HG02571 (cell line): ENCODE measurements around the gene DUS1L.

ENCODE experiments used
- ATAC-seq: cut with Tn5 transposase; IDR thresholded peaks from one replicate; pipeline ENCODE4 v1.9.1; 2021; ENCODE audit warnings: mild to moderate bottlenecking, moderate library complexity; ENCODE audit not compliant: unreplicated experiment

Gene DUS1L

GRCh38 chr17:82101301-82101715 is 35.7 kb upstream of the DUS1L start:
- ATAC-seq, result no peak

- no peak for ATAC-seq
Measured at GRCh38 chr17:82100502-82101298, 35.1 kb upstream of the DUS1L start.

- peak; percentile 13 for ATAC-seq
Measured at GRCh38 chr17:82098939-82099763, 33.5 kb upstream of the DUS1L start.

- ATAC-seq, result peak; percentile 64
Measured at GRCh38 chr17:82098169-82098938, 32.8 kb upstream of the DUS1L start, which contains the start of gene FASN. Gene FASN (minus strand): TSS chr17:82098236. CDS start chr17:82096445, 1,791 bp downstream.

GRCh38 chr17:82097919-82098168 is 32.2 kb upstream of the DUS1L start:
- ATAC-seq, result no peak

DNA sequence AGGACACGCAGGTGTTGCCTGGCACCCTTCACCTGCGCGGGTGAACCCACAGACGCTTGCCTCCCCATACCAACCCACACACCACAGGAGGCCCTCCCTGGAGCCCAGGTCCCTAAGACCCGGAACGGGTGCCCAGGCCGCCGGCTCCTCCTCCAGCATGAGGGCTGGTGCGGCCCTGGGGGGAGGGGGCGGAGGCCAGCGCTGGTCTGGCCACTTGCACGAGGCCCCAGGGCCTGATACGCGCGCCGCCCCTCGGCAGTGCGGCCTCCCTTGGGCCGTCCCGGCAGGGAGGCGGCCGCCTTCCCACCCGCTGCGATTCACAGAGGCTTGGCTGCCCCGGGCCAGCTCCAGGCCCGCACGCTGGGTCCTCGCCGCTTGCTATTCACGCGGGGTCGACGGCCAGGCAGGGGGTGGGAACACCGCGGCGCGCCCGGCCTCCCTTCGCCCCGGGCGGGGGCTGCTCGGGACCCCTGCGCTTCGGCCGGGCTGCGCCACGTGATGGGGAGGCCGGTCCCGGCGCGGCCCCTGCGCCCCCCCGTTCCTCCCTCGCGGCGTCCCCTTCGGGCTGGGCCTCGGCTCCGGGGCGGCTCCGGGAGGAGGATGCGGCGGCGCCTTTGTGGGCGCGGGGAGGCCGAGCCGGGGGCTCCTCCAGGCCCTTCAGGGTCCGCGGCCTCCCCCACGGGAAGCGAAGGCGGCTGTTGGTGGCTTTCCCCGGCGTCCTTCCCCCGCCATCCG is 31.7 kb upstream of the DUS1L start:
- ATAC-seq, result peak; percentile 3

DNA sequence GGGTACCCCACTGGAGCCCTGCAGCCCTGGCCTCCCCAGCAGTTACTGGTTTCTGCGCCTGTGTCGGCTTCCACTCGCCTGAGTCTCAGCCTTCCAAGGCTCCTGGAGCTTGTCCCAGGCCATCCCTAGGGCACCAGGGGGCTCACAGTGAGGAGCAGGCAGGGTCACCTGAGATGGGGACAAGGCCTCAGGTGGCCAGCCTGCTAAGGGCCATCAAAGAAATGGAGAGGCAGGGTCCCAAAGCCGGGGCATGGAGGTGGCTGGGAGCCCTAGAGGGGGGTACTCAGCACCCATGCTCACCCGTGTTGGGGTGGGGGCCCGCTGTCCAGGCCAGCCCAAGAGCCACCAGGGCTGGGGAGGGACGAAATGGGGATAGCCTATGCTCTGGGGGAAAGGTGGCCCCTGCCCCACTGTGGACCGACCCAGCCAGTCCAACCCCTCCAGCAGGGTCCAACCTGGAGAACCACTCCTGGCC is 31.1 kb upstream of the DUS1L start:
- ATAC-seq, result no peak

DNA sequence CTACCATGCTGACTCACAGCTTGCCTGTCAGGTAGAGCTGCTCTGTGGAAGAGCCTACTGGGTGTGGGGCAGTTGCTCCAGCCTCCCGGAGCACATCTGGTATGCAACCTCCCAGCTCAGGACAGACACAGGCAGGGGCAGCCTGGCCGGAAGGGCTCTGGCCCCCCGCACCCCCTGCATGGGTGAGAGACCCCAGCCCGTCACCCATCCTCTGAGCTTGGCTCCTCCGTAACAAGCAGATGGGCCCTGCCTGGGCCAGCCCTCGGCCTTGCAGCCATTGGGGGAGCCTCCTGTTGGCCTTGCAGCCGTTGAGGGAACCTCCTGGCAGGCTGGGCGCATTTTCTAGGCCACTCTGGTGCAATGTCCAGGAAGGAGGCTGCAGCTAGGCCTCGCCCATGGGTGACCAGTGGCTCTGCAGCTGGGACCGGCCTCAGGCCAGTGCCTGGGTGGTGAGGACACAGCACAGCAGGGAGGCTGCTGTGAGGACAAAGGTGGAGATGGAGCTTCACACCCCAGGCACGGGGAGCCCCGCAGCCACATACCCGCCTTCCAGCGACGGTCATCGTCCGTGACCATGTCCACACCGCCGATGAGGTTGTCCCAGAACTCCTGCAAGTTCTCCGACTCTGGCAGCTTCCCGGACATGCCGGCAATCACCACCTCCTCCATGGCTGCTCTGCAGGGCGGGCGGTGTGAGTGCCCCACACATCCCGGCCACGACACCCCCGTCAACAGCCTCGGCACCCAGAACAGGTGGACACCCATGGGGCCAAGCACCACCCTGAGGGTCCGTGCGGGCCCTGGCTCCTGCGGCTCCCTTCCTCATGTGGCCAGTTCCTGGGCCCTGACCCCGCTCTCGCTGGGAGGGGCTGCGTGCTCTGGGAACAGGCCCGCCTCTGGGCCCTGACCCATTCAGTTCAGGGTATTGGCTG is 30.4 kb upstream of the DUS1L start:
- no peak for ATAC-seq

GRCh38 chr17:82094931-82095776 is 29.6 kb upstream of the DUS1L start:
- ATAC-seq, result no peak

DNA sequence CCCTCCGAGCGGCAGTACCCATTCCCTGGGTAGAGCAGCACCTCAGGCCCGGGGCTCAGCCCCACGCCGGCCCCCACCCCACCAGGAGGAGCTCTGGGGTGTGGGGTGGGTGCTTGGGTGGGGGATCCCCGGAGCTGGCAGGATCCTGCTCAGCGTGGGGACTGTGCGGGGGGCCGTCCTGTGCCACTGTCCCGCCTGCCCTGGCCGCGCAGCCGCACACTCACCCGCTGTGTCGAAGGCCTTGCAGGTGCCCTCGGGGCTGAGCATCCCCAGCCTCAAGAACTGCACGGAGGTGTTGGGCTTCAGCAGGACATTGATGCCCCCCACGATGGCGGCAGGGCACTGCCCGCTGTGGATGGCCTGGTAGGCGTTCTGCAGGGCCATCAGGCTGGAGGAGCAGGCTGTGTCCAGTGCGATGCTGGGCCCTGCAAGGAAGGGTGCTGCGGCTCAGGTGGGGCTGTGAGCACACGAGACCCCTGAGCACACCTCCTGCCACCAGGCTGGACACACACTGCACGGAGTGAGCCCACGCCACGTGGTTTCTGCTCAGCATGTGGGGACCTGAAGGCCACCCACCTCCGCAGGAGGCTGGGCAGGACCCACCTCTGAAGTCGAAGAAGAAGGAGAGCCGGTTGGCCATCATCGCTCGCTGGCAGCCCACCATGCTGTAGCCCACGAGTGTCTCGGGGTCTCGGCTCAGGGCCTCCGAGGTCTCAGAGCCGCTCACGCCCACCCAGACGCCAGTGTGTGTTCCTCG is 27.6 kb upstream of the DUS1L start:
- ATAC-seq, result no peak

- ATAC-seq, result no peak
Measured at GRCh38 chr17:82092628-82092994, 27.0 kb upstream of the DUS1L start.

GRCh38 chr17:82092094-82092586 is 26.5 kb upstream of the DUS1L start:
- ATAC-seq, result no peak

- ATAC-seq, result no peak
Measured at GRCh38 chr17:82091264-82092066, 25.9 kb upstream of the DUS1L start.

GRCh38 chr17:82090549-82091263 is 25.1 kb upstream of the DUS1L start:
- no peak for ATAC-seq

GRCh38 chr17:82089723-82090548 is 24.3 kb upstream of the DUS1L start:
- no peak for ATAC-seq
